ENCODE data around the gene LOC101059915.

The LOC101059915 gene

GRCh38 chrX:71621603-71622002, 45.7 kb upstream of the LOC101059915 start:
- TF ChIP-seq, protein P1, sequence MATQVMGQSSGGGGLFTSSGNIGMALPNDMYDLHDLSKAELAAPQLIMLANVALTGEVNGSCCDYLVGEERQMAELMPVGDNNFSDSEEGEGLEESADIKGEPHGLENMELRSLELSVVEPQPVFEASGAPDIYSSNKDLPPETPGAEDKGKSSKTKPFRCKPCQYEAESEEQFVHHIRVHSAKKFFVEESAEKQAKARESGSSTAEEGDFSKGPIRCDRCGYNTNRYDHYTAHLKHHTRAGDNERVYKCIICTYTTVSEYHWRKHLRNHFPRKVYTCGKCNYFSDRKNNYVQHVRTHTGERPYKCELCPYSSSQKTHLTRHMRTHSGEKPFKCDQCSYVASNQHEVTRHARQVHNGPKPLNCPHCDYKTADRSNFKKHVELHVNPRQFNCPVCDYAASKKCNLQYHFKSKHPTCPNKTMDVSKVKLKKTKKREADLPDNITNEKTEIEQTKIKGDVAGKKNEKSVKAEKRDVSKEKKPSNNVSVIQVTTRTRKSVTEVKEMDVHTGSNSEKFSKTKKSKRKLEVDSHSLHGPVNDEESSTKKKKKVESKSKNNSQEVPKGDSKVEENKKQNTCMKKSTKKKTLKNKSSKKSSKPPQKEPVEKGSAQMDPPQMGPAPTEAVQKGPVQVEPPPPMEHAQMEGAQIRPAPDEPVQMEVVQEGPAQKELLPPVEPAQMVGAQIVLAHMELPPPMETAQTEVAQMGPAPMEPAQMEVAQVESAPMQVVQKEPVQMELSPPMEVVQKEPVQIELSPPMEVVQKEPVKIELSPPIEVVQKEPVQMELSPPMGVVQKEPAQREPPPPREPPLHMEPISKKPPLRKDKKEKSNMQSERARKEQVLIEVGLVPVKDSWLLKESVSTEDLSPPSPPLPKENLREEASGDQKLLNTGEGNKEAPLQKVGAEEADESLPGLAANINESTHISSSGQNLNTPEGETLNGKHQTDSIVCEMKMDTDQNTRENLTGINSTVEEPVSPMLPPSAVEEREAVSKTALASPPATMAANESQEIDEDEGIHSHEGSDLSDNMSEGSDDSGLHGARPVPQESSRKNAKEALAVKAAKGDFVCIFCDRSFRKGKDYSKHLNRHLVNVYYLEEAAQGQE (IDR thresholded peaks at IDR 0.05; ENCODE audit: borderline replicate concordance), result no peak
- TF ChIP-seq CTCF (IDR thresholded peaks at IDR 0.05; ENCODE audit: poor library complexity, severe bottlenecking) (no peak), MXI1 (conservative IDR thresholded peaks at IDR 0.05; ENCODE audit: poor library complexity, severe bottlenecking) (no peak), EP300 (conservative IDR thresholded peaks at IDR 0.05; ENCODE audit: poor library complexity, severe bottlenecking) (no peak), RAD21 (conservative IDR thresholded peaks at IDR 0.05) (no peak), POLR2AphosphoS5 (IDR thresholded peaks at IDR 0.05) (no peak), SMC3 (conservative IDR thresholded peaks at IDR 0.05; ENCODE audit: poor library complexity) (no peak), EZH2 (IDR thresholded peaks at IDR 0.05; ENCODE audit: borderline replicate concordance, insufficient read depth, low read length, poor library complexity, severe bottlenecking) (no peak), TAF1 (IDR thresholded peaks at IDR 0.05; ENCODE audit: low read depth) (no peak)
- H3K4me3 ChIP-seq (ENCODE audit: low read length), result no peak overlapping the region
- H4K20me1 ChIP-seq (ENCODE audit: insufficient read depth), result no peaks in the 10 kb centered on the region
- H3K27me3 ChIP-seq (ENCODE audit: insufficient read depth, low read depth, low read length), result no peaks in the 10 kb centered on the region
- no peaks in the 10 kb centered on the region for H3K36me3 ChIP-seq (ENCODE audit: insufficient read depth, low read length)
- no peak overlapping the region for H3K27ac ChIP-seq (ENCODE audit: low read length)
- H3K4me2 ChIP-seq (ENCODE audit: low read length), result no peak overlapping the region
- no peak overlapping the region for H3K9ac ChIP-seq (ENCODE audit: low read length)
- H2AFZ ChIP-seq (ENCODE audit: low read depth, low read length), result no peak overlapping the region
- no peaks in the 10 kb centered on the region for H3F3A ChIP-seq (ENCODE audit: insufficient read depth, low read length, poor library complexity, severe bottlenecking)
- H3K9me3 ChIP-seq (ENCODE audit: low read length), result no peaks in the 10 kb centered on the region
- no peaks in the 10 kb centered on the region for H3K9me2 ChIP-seq (ENCODE audit: insufficient read depth, low read length)
- no peaks in the 10 kb centered on the region for H3K79me2 ChIP-seq (replicated peaks; ENCODE audit: insufficient read depth, low read length)

- no peak overlapping the region for H2AFZ ChIP-seq (ENCODE audit: low read depth, low read length)
- H3K27ac ChIP-seq (ENCODE audit: low read length), result no peak overlapping the region
- H3K4me2 ChIP-seq (ENCODE audit: low read length), result no peak overlapping the region
Measured at GRCh38 chrX:71622032-71622575, 45.2 kb upstream of the LOC101059915 start.

More at GRCh38 chrX:71622032-71622575, 45.2 kb upstream of the LOC101059915 start:
- H3K27me3 ChIP-seq (ENCODE audit: insufficient read depth, low read depth, low read length), result no peaks in the 10 kb centered on the region
- H3K9ac ChIP-seq (ENCODE audit: low read length), result no peak overlapping the region
- no peaks in the 10 kb centered on the region for H3K9me3 ChIP-seq (ENCODE audit: low read length)
- no peaks in the 10 kb centered on the region for H4K20me1 ChIP-seq (ENCODE audit: insufficient read depth)
- H3K36me3 ChIP-seq (ENCODE audit: insufficient read depth, low read length), result no peaks in the 10 kb centered on the region
- H3F3A ChIP-seq (ENCODE audit: insufficient read depth, low read length, poor library complexity, severe bottlenecking), result no peaks in the 10 kb centered on the region
- no peaks in the 10 kb centered on the region for H3K79me2 ChIP-seq (replicated peaks; ENCODE audit: insufficient read depth, low read length)
- no peak for TF ChIP-seq MXI1 (conservative IDR thresholded peaks at IDR 0.05; ENCODE audit: poor library complexity, severe bottlenecking)
- TF ChIP-seq RAD21 (conservative IDR thresholded peaks at IDR 0.05), result no peak
- TF ChIP-seq SMC3 (conservative IDR thresholded peaks at IDR 0.05; ENCODE audit: poor library complexity), result no peak
- TF ChIP-seq EP300 (conservative IDR thresholded peaks at IDR 0.05; ENCODE audit: poor library complexity, severe bottlenecking), result no peak
- no peak for TF ChIP-seq TAF1 (IDR thresholded peaks at IDR 0.05; ENCODE audit: low read depth)
- no peak for TF ChIP-seq EZH2 (IDR thresholded peaks at IDR 0.05; ENCODE audit: borderline replicate concordance, insufficient read depth, low read length, poor library complexity, severe bottlenecking)
- H3K9me2 ChIP-seq (ENCODE audit: insufficient read depth, low read length), result no peaks in the 10 kb centered on the region
- H3K4me3 ChIP-seq (ENCODE audit: low read length), result no peak overlapping the region

Measured in neural cell (in vitro differentiated cells).